Naive B cell (primary cell): ENCODE results near the gene ARHGEF33. TPM values are rescaled to one million over a fixed set of nuclear protein-coding genes. Genes with fewer than 3 reads are reported as not detected.

Experiments
- ATAC-seq, 2 donors: fragments of 150-1000 bp; cut with Tn5 transposase; 2 replicates each; pipeline ENCODE4 v1.10.0; 2021; ENCODE audit warnings: low read depth in 2 of 2, mild to moderate bottlenecking in 2 of 2, moderate library complexity in 2 of 2
- DNase-seq: peaks from one replicate; pipeline ENCODE4 v3.0.0; 2022
- H3K27ac Mint-ChIP-seq, 6 donors: one replicate each; pipeline ENCODE4 v1.8.0; 2020 to 2022; ENCODE audit warnings: mild to moderate bottlenecking in 6 of 6, mixed read lengths in 6 of 6, moderate library complexity in 5 of 6, inconsistent platforms in 2 of 6
- H3K27me3 Mint-ChIP-seq, 3 donors: one replicate each; pipeline ENCODE4 v1.8.0; 2021 to 2022; ENCODE audit warnings: mixed read lengths in 3 of 3, mild to moderate bottlenecking in 1 of 3
- H3K36me3 Mint-ChIP-seq, 2 donors: one replicate each; pipeline ENCODE4 v1.8.0; 2020 to 2022; ENCODE audit warnings: mixed read lengths in 2 of 2, inconsistent platforms in 1 of 2, mild to moderate bottlenecking in 1 of 2
- H3K4me1 Mint-ChIP-seq, 3 donors: one replicate each; pipeline ENCODE4 v1.8.0; 2020 to 2022; ENCODE audit warnings: mixed read lengths in 3 of 3, inconsistent platforms in 1 of 3, mild to moderate bottlenecking in 1 of 3, moderate library complexity in 1 of 3
- H3K4me3 Mint-ChIP-seq, 8 donors: one replicate each; pipeline ENCODE4 v1.8.0; 2020 to 2022; ENCODE audit warnings: mild to moderate bottlenecking in 8 of 8, mixed read lengths in 8 of 8, moderate library complexity in 8 of 8, inconsistent platforms in 2 of 8
- H3K9me3 Mint-ChIP-seq, 7 donors: one replicate each; pipeline ENCODE4 v1.8.0; 2020 to 2022; ENCODE audit warnings: mixed read lengths in 7 of 7, mild to moderate bottlenecking in 5 of 7, inconsistent platforms in 2 of 7, moderate library complexity in 1 of 7
- polyA plus RNA-seq, 6 donors: library from polyadenylated mRNA; unstranded; fragments of 300-500 nt; fragmentation: Illumina TruSeq; gene quantifications; one replicate each; pipeline ENCODE4 v1.2.3, GENCODE V29; 2021; ENCODE audit warnings: low read depth in 6 of 6

Gene ARHGEF33
- polyA plus RNA-seq, 6 donors from 2014 or later: 0.30 TPM; not detected in 5

DNA sequence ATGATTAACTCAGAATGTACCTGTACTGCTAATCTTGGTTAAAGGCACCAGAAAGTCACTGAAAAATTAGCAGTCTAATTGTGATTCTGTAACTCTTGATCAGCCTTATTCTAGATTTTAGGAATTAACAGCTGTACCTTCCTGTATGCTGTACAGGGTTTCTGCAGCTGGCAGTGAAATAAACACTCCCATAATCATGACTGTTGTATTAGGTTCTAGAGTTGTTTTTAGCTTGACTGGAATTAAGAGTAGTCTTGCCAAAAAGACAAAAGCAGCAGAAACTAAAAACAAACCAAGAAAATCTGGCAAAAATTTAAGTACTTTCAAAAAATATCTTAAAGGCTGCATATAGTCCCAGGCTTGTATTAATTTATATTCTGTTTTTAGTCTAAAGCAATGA, 127.7 kb downstream of the ARHGEF33 start:
- no peak overlapping the region for H3K27ac Mint-ChIP-seq
- no peak for DNase-seq
- ATAC-seq: no peak
- H3K4me1 Mint-ChIP-seq: no peaks in the 10 kb centered on the region
- H3K27me3 Mint-ChIP-seq: no peaks in the 10 kb centered on the region
- no peaks in the 10 kb centered on the region for H3K9me3 Mint-ChIP-seq
- H3K36me3 Mint-ChIP-seq: peaks cover 0 to 14% of the 10 kb centered on the region in 2 donors
- no peak overlapping the region for H3K4me3 Mint-ChIP-seq

DNA sequence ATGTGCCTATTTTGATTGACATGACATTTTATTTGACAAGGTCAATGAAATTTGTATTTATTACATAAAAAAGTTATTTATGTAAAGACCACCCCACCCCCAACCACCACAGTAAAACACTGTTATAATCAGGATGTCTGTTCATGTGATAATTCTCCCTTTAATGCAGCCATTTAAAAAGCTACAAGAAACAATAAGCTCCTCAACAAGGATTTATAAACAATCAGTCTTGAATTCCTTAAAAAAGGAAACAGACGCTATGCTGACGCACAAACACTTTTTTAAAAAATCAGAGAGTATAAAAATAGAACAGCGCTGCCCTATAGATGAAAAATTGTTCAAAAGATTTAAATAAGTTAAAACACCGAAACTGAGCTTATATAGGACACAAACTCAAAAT, 129.0 kb downstream of the ARHGEF33 start:
- peaks cover 6 to 13% of the 10 kb centered on the region in 2 donors for H3K36me3 Mint-ChIP-seq
- no peak overlapping the region for H3K4me3 Mint-ChIP-seq
- no peak for DNase-seq
- H3K4me1 Mint-ChIP-seq: no peaks in the 10 kb centered on the region
- ATAC-seq: no peak
- H3K27ac Mint-ChIP-seq: no peak overlapping the region
- H3K27me3 Mint-ChIP-seq: no peaks in the 10 kb centered on the region
- H3K9me3 Mint-ChIP-seq: no peaks in the 10 kb centered on the region

DNA sequence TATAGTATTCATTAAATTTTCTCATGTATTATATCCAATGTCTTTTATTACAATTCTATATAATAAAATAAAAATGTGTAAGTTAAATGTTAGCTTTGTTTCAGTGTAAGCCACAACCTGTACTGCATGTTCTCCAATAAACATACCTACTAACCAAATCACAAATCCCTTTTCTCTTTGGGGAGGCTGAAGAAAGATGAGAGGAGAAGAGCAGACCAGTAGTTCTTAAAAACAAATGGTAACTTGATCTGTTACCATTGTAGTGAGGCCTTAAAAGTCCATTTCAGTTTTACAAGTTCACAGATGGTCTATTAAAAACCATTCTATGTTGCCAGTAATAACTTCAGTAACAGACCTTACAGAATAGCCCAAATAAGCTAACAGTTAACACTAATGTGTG, 130.7 kb downstream of the ARHGEF33 start:
- H3K9me3 Mint-ChIP-seq: no peaks in the 10 kb centered on the region
- H3K4me3 Mint-ChIP-seq: no peak overlapping the region
- no peaks in the 10 kb centered on the region for H3K27me3 Mint-ChIP-seq
- H3K36me3 Mint-ChIP-seq: peaks cover 6 to 7% of the 10 kb centered on the region in 2 donors
- H3K27ac Mint-ChIP-seq: no peak overlapping the region
- DNase-seq (no peak), ATAC-seq (no peak)
- H3K4me1 Mint-ChIP-seq: no peaks in the 10 kb centered on the region

DNA sequence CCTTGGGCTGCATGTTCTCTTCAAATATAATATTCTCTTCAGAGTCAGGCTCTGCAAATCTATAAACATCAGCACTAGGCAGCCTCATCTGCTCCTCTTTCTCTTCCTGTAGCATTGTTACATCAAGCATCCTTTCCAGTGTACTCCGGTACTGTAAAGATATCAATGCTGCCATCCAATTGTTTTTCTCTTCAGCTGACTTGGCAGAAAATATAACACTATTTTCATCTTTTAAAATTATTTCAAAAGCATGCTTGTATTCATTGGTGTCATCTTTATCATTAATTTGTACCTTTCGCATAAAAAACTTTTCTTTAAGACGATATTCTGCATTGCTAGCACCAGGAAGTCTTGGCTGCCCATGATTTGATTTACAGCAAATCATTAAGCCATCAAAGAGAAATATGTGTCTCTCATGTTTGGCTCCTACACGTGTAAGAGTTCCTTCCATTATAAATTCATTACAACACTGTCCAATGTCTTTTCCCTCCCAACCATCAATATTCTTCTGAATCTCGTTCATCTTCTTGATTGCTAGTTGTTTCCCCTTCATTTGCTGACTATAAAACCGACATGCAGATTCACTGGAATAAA, 133.1 kb downstream of the ARHGEF33 start:
- DNase-seq (no peak), ATAC-seq (no peak)
- peaks cover 6 to 7% of the 10 kb centered on the region in 2 donors for H3K36me3 Mint-ChIP-seq
- H3K4me3 Mint-ChIP-seq: no peak overlapping the region
- no peaks in the 10 kb centered on the region for H3K4me1 Mint-ChIP-seq
- peak overlapping the region in 4 of 6 donors; percentile 7 to 76 (median 34) for H3K27ac Mint-ChIP-seq
- no peaks in the 10 kb centered on the region for H3K9me3 Mint-ChIP-seq
- H3K27me3 Mint-ChIP-seq: no peaks in the 10 kb centered on the region

DNA sequence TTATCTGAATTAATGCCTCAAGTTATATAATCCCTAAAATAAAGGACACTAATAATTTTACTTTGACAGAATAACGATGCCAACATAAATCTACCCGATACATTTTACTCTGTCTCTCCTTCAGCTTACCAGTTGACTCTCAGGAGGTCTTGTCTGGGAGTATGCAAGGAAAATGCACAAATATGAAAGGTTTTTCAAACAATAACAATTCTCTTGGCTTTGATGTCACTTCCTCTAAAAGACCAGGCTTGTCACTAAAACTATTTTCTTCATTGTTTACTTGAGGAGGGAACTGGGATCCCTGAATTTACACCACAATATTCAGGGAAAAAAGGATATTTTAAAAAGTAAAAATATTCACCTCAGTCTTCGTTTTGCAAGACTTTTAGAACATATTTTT, 134.0 kb downstream of the ARHGEF33 start:
- Mint-ChIP-seq H3K4me3 (no peak overlapping the region), H3K36me3 (peaks cover 6 to 7% of the 10 kb centered on the region in 2 donors), H3K9me3 (no peaks in the 10 kb centered on the region), H3K4me1 (no peaks in the 10 kb centered on the region), H3K27ac (peak overlapping the region in 1 of 6 donors; percentile 31), H3K27me3 (no peaks in the 10 kb centered on the region)
- ATAC-seq (no peak), DNase-seq (no peak)

DNA sequence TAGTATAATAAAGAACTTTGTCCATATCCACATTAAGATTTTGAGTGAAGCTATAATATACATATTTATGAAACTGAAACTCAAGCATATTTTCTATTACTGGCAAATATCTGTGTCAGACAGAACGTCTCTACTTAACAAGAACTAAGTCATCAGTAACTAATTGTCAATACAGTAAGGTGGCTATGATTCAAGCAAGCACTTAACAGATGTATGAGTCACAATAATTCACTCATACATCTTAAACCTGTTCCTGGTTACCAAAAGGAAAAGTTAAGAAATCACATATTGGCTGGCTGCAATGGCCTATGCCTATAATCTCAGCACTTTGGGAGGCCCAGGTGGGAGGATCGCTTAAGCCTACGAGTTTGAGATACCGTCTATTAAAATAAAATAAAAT, 135.2 kb downstream of the ARHGEF33 start:
- peak overlapping the region in 1 of 6 donors; percentile 31 for H3K27ac Mint-ChIP-seq
- H3K36me3 Mint-ChIP-seq: peaks cover 6 to 7% of the 10 kb centered on the region in 2 donors
- H3K4me1 Mint-ChIP-seq: no peaks in the 10 kb centered on the region
- H3K27me3 Mint-ChIP-seq: no peaks in the 10 kb centered on the region
- no peaks in the 10 kb centered on the region for H3K9me3 Mint-ChIP-seq
- no peak overlapping the region for H3K4me3 Mint-ChIP-seq
- DNase-seq (no peak), ATAC-seq (no peak)

Other genes with a start within 250 kb of the ARHGEF33 start
- 10 to 100 TPM in 4 of 6 donors, 1 to 10 TPM in 2; 7.4 to 12.1 (median 10.5) TPM for gene GALM, start 223.8 kb upstream of the ARHGEF33 start, polyA plus RNA-seq
- gene SRSF7, start 138.5 kb upstream of the ARHGEF33 start, polyA plus RNA-seq: 100 to 1,000 TPM; 164 to 306 (median 228) TPM
- gene GEMIN6, start 111.7 kb upstream of the ARHGEF33 start, polyA plus RNA-seq: 10 to 100 TPM in 4 of 6 donors, 1 to 10 TPM in 2; 5.7 to 17.9 (median 14.9) TPM
- gene DHX57, start 13.9 kb upstream of the ARHGEF33 start, polyA plus RNA-seq: 10 to 100 TPM in 3 of 6 donors, 1 to 10 TPM in 3; 7.2 to 13.2 (median 9.9) TPM
- 10 to 100 TPM in 4 of 6 donors, 1 to 10 TPM in 2; 7.8 to 21.6 (median 11.4) TPM for gene MORN2, start 13.9 kb upstream of the ARHGEF33 start, polyA plus RNA-seq
- gene SOS1, start 231.2 kb downstream of the ARHGEF33 start, polyA plus RNA-seq: 10 to 100 TPM in 5 of 6 donors, 1 to 10 TPM in 1; 6.5 to 21.8 (median 11.5) TPM